Lung microvascular endothelial cell (primary cell): ENCODE data around the gene KREMEN2. TPM values are rescaled to one million over a fixed set of nuclear protein-coding genes. Genes with fewer than 3 reads are reported as not detected.

ENCODE experiments used
- total RNA-seq: library from RNA; depleted of rRNA; stranded (reverse); fragments of >200 nt; gene quantifications from 2 replicates; pipeline ENCODE4 v1.2.1, GENCODE V29; 2014

The KREMEN2 gene
- total RNA-seq, 1 donor from 2014 or later = not detected

Other genes with a start within 250 kb of the KREMEN2 start
- gene PRSS27, start 244.1 kb upstream of the KREMEN2 start, total RNA-seq = under 0.01 and 0.20 TPM in 2 replicates
- gene SRRM2, start 211.6 kb upstream of the KREMEN2 start, total RNA-seq = 24.0 and 45.2 TPM in 2 replicates
- 289 and 344 TPM in 2 replicates for gene ELOB, start 187.0 kb upstream of the KREMEN2 start, total RNA-seq
- not detected in 2 replicates for gene PRSS33, start 176.7 kb upstream of the KREMEN2 start, total RNA-seq
- gene PRSS41, start 165.8 kb upstream of the KREMEN2 start, total RNA-seq = not detected in 2 replicates
- gene PRSS21, start 147.0 kb upstream of the KREMEN2 start, total RNA-seq = 0.40 and 2.2 TPM in 2 replicates
- gene ZG16B, start 134.0 kb upstream of the KREMEN2 start, total RNA-seq = 0.65 TPM in 1 of 2 replicates, not detected in the other
- not detected in 2 replicates for gene PRSS22, start 106.1 kb upstream of the KREMEN2 start, total RNA-seq
- 28.3 and 32.1 TPM in 2 replicates for gene FLYWCH2, start 81.1 kb upstream of the KREMEN2 start, total RNA-seq
- 17.7 and 17.9 TPM in 2 replicates for gene FLYWCH1, start 52.3 kb upstream of the KREMEN2 start, total RNA-seq
- 2.6 and 4.1 TPM in 2 replicates for gene PAQR4, start 5.1 kb downstream of the KREMEN2 start, total RNA-seq
- 0.99 and 2.0 TPM in 2 replicates for gene PKMYT1, start 16.2 kb downstream of the KREMEN2 start, total RNA-seq
- not detected in 2 replicates for gene CLDN9, start 48.6 kb downstream of the KREMEN2 start, total RNA-seq
- not detected in 2 replicates for gene CLDN6, start 53.9 kb downstream of the KREMEN2 start, total RNA-seq
- 44.2 and 54.8 TPM in 2 replicates for gene TNFRSF12A, start 56.1 kb downstream of the KREMEN2 start, total RNA-seq
- 4.6 and 6.1 TPM in 2 replicates for gene HCFC1R1, start 59.7 kb downstream of the KREMEN2 start, total RNA-seq
- gene THOC6, start 59.8 kb downstream of the KREMEN2 start, total RNA-seq = 17.2 and 18.3 TPM in 2 replicates
- gene BICDL2, start 72.7 kb downstream of the KREMEN2 start, total RNA-seq = not detected in 2 replicates
- under 0.01 TPM in 2 replicates for gene MMP25, start 82.3 kb downstream of the KREMEN2 start, total RNA-seq
- 26.2 and 36.6 TPM in 2 replicates for gene IL32, start 101.4 kb downstream of the KREMEN2 start, total RNA-seq
- under 0.01 TPM in 1 of 2 replicates, not detected in the other for gene ZSCAN10, start 135.0 kb downstream of the KREMEN2 start, total RNA-seq
- 12.3 and 12.6 TPM in 2 replicates for gene ZNF205, start 148.3 kb downstream of the KREMEN2 start, total RNA-seq
- gene ZNF213, start 170.8 kb downstream of the KREMEN2 start, total RNA-seq = 2.8 and 3.2 TPM in 2 replicates
- not detected in 2 replicates for gene OR1F1, start 223.9 kb downstream of the KREMEN2 start, total RNA-seq